Hematopoietic multipotent progenitor cell treated with erythropoietin and hydrocortisone succinate and interleukin-3 and kit ligand, for 17 days (in vitro differentiated cells): ENCODE data around the gene LMO1.

Source experiments
- DNase-seq: peaks from one replicate; pipeline ENCODE4 v3.0.0-alpha.2; 2015; ENCODE audit warnings: low spot score

Gene LMO1

GRCh38 chr11:8225589-8226036 is 38.1 kb downstream of the LMO1 start:
- peak; percentile 78 for DNase-seq

GRCh38 chr11:8224711-8225110 is 39.0 kb downstream of the LMO1 start:
- no peak for DNase-seq

- no peak for DNase-seq
These were observed 39.5 kb downstream of the LMO1 start for GRCh38 chr11:8224161-8224591.

- DNase-seq = no peak
These were observed 40.2 kb downstream of the LMO1 start for GRCh38 chr11:8223513-8223900.

- DNase-seq = no peak
These were observed 40.7 kb downstream of the LMO1 start for GRCh38 chr11:8222820-8223512.

- no peak for DNase-seq
These were observed 41.7 kb downstream of the LMO1 start for GRCh38 chr11:8221917-8222495.

GRCh38 chr11:8221046-8221723 is 42.5 kb downstream of the LMO1 start:
- DNase-seq = no peak

GRCh38 chr11:8220261-8221045 is 43.2 kb downstream of the LMO1 start:
- DNase-seq = no peak

GRCh38 chr11:8219257-8220021 is 44.2 kb downstream of the LMO1 start:
- peak; percentile 28 for DNase-seq

- DNase-seq = no peak
These were observed 44.8 kb downstream of the LMO1 start for GRCh38 chr11:8218840-8219239.

GRCh38 chr11:8218409-8218808 is 45.3 kb downstream of the LMO1 start:
- DNase-seq = no peak

GRCh38 chr11:8217926-8218325 is 45.8 kb downstream of the LMO1 start:
- no peak for DNase-seq

- no peak for DNase-seq
These were observed 46.5 kb downstream of the LMO1 start for GRCh38 chr11:8217136-8217535.

- no peak for DNase-seq
These were observed 50.3 kb downstream of the LMO1 start for GRCh38 chr11:8213376-8213775.

- peak; percentile 86 for DNase-seq
These were observed 54.4 kb downstream of the LMO1 start for GRCh38 chr11:8209208-8209807.

- peak; percentile 23 for DNase-seq
These were observed 56.3 kb downstream of the LMO1 start for GRCh38 chr11:8207080-8208000.

GRCh38 chr11:8206251-8207079 is 57.2 kb downstream of the LMO1 start:
- DNase-seq = peak; percentile 91

- DNase-seq = no peak
These were observed 58.1 kb downstream of the LMO1 start for GRCh38 chr11:8205566-8205965.

GRCh38 chr11:8204596-8204995 is 59.1 kb downstream of the LMO1 start:
- no peak for DNase-seq
